GM12873 (cell line): ENCODE data around the gene PLEKHG1.

Experiments used
- TF ChIP-seq, protein P1 (sequence below): IDR thresholded peaks from 2 replicates; pipeline ENCODE4 v1.5.1; 2012; ENCODE audit warnings: low read depth, mild to moderate bottlenecking, moderate library complexity, low read length, control low read depth; ENCODE audit not compliant: insufficient read depth; ENCODE audit errors: missing control alignments

The PLEKHG1 gene

DNA sequence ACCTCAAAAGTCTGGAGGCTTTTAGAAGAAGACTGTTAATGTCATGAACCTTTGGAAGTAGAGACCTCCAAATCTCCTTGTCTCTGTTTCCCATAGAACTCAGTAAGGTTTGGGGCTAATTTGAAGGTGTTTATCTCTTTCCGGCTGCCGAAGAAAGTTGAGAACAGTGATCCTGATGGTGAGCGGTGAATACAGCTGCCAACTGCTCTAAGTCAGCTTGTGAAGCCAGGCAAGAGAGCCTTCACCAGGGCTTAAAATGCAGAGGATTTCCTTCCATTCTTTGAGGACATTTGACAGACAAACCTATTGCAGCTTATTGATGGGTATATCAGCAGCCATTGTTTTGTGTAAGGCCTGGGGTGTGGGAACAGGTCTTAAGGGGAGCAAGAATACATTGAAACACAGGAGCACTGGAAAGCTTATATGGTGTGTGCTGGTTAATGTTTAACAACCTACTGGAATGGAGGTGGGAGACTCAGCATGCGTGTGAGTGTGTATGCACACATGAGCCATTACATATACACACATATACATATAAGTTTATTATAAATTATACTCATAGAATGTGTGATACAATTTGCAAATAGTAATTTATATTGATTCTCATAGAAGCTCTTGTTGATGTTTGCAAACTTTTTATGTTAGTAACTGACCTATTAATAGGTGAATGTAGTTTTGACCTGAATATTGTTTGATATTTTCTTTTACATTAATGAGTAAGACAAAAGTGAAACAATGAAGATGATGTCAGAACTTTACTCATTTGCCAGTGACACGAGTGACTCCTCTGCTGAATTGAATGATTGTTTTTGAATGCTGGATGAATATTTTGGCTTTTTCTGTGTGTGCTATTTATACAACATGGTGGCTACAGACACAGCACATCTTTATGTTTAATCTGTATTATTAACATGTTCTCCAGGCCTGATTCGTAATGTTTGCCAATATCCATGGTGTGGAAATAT is 18.1 kb downstream of the PLEKHG1 start:
- TF ChIP-seq, protein P1, sequence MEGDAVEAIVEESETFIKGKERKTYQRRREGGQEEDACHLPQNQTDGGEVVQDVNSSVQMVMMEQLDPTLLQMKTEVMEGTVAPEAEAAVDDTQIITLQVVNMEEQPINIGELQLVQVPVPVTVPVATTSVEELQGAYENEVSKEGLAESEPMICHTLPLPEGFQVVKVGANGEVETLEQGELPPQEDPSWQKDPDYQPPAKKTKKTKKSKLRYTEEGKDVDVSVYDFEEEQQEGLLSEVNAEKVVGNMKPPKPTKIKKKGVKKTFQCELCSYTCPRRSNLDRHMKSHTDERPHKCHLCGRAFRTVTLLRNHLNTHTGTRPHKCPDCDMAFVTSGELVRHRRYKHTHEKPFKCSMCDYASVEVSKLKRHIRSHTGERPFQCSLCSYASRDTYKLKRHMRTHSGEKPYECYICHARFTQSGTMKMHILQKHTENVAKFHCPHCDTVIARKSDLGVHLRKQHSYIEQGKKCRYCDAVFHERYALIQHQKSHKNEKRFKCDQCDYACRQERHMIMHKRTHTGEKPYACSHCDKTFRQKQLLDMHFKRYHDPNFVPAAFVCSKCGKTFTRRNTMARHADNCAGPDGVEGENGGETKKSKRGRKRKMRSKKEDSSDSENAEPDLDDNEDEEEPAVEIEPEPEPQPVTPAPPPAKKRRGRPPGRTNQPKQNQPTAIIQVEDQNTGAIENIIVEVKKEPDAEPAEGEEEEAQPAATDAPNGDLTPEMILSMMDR = no peak

- TF ChIP-seq, protein P1 = no peak
These were observed 19.6 kb downstream of the PLEKHG1 start for GRCh38 chr6:150619275-150619674.

DNA sequence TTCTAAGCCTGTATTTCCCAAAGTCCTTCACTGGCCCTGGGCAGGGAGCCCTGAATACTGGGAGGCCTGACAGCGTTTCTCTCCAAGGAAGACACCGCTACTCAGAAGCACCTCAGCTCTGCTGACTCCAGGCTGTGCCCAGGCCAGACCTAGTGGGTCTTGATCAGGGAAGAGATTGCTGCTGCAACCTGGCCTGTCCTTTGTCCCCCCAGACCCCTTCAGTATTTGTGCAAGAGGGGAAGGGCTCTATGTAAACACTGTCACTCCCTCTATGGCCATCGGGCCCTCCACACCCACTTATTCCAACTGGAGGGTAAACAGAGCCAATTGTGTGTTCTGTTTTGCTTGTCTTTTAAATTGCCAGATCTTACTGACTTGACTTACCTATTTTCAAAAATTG is 20.6 kb downstream of the PLEKHG1 start:
- TF ChIP-seq, protein P1 = no peak

- TF ChIP-seq, protein P1 = no peak
These were observed 21.1 kb downstream of the PLEKHG1 start for GRCh38 chr6:150620763-150621162.

GRCh38 chr6:150622476-150622875 is 22.8 kb downstream of the PLEKHG1 start:
- TF ChIP-seq, protein P1 = no peak

GRCh38 chr6:150622941-150623874 is 23.5 kb downstream of the PLEKHG1 start:
- TF ChIP-seq, protein P1 = no peak

DNA sequence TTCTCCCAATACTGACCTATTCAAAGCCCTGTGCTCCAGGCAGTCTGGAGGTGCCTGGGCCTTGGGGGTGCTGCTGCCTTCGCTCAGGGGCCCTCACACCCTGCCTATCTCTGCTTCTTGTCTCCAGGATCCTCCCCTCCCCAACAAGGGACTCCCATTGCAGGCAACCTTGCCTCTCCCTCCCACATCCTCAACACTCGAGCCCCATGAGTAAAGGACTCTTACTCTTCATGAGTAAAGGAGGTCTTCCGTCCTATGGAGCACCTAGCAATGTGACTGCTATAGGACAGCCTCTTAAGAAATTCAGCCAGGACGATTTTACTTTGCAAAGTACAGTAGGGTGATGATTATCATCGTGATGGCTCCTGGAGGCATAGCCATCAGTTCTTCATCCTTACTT is 24.5 kb downstream of the PLEKHG1 start:
- TF ChIP-seq, protein P1 = no peak
